ENCODE results near the gene ISM2.

GRCh38 chr14:77485256-77485655, 13.4 kb downstream of the ISM2 start:
- TF ChIP-seq CTCF (IDR thresholded peaks at IDR 0.05) (no peak), POLR2A (IDR thresholded peaks at IDR 0.05) (no peak)
